Measurements from ENCODE around the gene CTDP1.
"Not testable (repeated sequence)": the region's sequence is repeated elsewhere in the genome, so short reads cannot be mapped to it uniquely, and the experiment has no call there.

The CTDP1 gene

GRCh38 chr18:79682894-79683625, 3.5 kb downstream of the CTDP1 start:
- DNase-seq: no peak

GRCh38 chr18:79683626-79684282, 4.2 kb downstream of the CTDP1 start:
- no peak for DNase-seq

- DNase-seq: no peak
Observed at GRCh38 chr18:79684283-79684631, 4.7 kb downstream of the CTDP1 start.

- no peak for DNase-seq
Observed at GRCh38 chr18:79684787-79685186, 5.2 kb downstream of the CTDP1 start.

- no peak for DNase-seq
Observed at GRCh38 chr18:79685281-79685680, 5.7 kb downstream of the CTDP1 start.

- DNase-seq: no peak
Observed at GRCh38 chr18:79685971-79686370, 6.4 kb downstream of the CTDP1 start.

GRCh38 chr18:79687806-79688205, 8.2 kb downstream of the CTDP1 start:
- peak; percentile 15 for DNase-seq

GRCh38 chr18:79690071-79690470, 10.5 kb downstream of the CTDP1 start:
- DNase-seq: no peak

GRCh38 chr18:79690586-79691482, 11.2 kb downstream of the CTDP1 start:
- no peak for DNase-seq

GRCh38 chr18:79692056-79692455, 12.5 kb downstream of the CTDP1 start:
- no peak for DNase-seq

- no peak for DNase-seq
Observed at GRCh38 chr18:79692886-79693285, 13.3 kb downstream of the CTDP1 start.

GRCh38 chr18:79693561-79694205, 14.1 kb downstream of the CTDP1 start:
- DNase-seq: no peak

GRCh38 chr18:79694206-79694894, 14.7 kb downstream of the CTDP1 start:
- not testable (repeated sequence) for DNase-seq

- no peak for DNase-seq
Observed at GRCh38 chr18:79694895-79695213, 15.3 kb downstream of the CTDP1 start.

GRCh38 chr18:79695269-79695668, 15.7 kb downstream of the CTDP1 start:
- DNase-seq: no peak

GRCh38 chr18:79695856-79696850, 16.6 kb downstream of the CTDP1 start:
- DNase-seq: no peak

GRCh38 chr18:79697178-79697577, 17.6 kb downstream of the CTDP1 start:
- no peak for DNase-seq

GRCh38 chr18:79697976-79698375, 18.4 kb downstream of the CTDP1 start:
- DNase-seq: no peak

- no peak for DNase-seq
Observed at GRCh38 chr18:79698668-79699335, 19.2 kb downstream of the CTDP1 start.

- DNase-seq: no peak
Observed at GRCh38 chr18:79699653-79700052, 20.1 kb downstream of the CTDP1 start.

GRCh38 chr18:79702906-79703305, 23.3 kb downstream of the CTDP1 start:
- DNase-seq: no peak

All from fibroblast of skin of right quadriceps (primary cell).